HG03432 (cell line): Measurements from ENCODE around the gene MAK.
"Not testable (repeated sequence)": the region's sequence is repeated elsewhere in the genome, so short reads cannot be mapped to it uniquely, and the experiment has no call there.

ENCODE experiments used
- ATAC-seq: cut with Tn5 transposase; IDR thresholded peaks from one replicate; pipeline ENCODE4 v1.9.1; 2021; ENCODE audit warnings: mild to moderate bottlenecking, moderate library complexity; ENCODE audit not compliant: unreplicated experiment

The MAK gene

DNA sequence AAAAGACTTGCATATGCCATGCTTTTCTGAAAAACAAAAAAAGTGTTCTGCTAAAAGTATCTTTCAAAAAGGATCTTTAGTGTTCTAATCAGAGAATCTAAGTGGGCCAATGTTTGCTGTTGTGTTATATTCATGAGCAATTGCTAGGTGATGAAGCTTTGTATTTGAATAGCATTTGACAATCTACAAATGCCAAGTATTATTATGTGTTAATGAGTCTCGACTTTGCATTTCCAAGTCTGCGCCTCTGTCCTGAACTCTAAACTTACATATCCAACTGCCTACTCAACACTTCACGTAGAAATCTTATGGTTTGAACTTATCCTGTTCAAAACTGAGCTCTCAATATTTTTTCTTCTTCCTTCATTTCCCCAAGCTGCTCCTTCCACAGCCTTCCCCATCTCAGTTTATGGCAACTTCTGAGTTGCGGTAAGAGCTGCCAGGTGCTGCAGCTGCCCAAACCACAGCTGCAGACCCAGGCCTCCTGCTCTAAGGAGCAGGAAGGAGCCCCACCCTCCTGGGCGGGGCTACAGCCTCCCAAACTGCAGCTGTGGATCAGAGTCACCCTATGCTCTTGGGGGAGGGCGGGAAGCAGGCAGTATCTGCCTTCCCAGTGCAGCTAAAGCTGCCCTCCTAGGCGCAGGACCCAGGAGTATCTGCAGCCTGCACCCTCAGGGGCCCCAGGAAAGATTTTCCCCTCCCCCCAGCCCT is 16.7 kb upstream of the MAK start:
- no peak for ATAC-seq

DNA sequence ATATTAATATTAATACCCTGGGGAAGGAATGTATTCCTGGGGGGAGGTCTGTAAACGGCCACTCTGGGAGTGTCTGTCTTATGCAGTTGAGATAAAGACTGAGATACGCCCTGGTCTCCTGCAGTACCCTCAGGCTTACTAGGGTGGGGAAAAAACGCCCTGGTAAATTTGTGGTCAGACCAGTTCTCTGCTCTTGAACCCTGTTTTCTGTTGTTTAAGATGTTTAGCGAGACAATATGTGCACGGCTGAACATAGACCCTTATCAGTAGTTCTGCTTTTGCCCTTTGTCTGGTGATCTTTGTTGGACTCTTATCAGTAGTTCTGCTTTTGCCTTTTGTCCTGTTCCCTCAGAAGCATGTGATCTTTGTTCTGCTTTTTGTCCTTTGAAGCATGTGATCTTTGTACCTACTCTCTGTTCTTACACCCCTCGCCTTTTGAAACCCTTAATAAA is 15.5 kb upstream of the MAK start:
- not testable (repeated sequence) for ATAC-seq

DNA sequence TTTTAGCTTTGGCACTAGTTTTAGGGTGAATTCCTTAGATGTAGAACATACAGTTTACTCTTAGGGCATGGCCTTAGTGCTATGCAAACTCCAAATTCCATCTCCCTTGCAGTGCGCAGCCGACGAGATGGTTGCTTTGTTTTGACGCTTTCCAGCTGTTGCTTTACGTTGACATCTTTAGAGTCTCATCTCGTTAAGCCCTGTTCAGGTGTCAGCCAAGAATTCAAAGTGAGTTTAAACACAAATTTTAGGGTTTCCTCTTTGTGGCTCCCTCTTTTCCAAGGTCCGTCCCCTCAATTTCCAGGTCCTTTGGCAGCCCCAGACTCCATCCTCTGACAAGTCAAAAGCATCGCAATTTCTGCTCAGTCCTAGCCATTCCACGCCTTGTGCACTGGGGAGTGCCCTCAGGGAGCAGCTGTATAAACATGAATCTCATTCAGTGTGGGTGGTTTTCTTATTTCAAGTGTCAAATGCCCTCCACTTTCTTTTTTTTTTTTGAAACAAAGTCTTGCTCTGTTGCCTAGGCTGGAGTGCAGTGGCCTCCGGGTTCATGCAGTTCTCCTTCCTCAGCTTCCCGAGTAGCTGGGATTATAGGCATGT is 14.1 kb upstream of the MAK start:
- no peak for ATAC-seq

- no peak for ATAC-seq
These were observed 12.4 kb upstream of the MAK start for GRCh38 chr6:10850728-10851127.

GRCh38 chr6:10849901-10850300 is 11.6 kb upstream of the MAK start:
- no peak for ATAC-seq

GRCh38 chr6:10847684-10848083 is 9.3 kb upstream of the MAK start:
- ATAC-seq: no peak

DNA sequence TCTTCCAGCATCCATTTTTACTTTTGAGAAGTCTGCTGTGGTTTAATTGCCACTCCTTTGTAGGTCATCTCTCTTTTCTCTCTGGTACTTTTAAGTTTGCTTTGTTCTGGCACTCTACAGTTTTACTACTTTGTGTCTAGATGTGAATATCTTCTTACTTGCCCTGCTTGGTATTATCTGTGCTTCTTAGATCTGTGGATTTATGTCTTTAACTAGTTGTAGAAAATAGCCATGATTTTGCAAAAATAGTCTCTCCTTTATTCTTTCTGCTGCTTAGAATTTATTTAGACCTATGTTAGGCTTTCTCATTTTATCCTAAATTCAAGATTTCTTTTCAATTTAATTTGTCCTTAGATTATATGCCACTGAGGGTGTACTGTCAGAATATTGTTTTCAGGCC is 5.2 kb upstream of the MAK start:
- no peak for ATAC-seq

- peak; percentile 66 for ATAC-seq
These were observed 525 bp upstream of the MAK start for GRCh38 chr6:10838794-10839333.

DNA sequence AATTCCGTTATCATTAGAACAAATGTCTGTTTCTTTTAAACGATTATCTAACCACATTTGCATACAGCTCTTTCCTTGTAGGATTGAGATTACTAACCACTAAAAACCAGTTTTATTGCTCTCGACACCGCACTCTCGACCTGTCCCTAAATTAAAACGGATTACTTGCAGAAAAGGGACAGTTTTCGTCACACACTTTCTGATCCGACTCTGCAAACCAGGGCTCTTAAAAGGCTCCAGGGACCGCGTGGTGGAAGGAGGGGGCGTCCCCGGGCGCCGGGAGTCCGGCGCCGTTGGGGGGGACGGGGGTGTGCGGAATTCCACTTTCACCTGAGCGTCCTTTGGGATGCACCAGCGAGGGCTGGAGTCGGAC is 731 bp downstream of the MAK start:
- peak; percentile 2 for ATAC-seq

DNA sequence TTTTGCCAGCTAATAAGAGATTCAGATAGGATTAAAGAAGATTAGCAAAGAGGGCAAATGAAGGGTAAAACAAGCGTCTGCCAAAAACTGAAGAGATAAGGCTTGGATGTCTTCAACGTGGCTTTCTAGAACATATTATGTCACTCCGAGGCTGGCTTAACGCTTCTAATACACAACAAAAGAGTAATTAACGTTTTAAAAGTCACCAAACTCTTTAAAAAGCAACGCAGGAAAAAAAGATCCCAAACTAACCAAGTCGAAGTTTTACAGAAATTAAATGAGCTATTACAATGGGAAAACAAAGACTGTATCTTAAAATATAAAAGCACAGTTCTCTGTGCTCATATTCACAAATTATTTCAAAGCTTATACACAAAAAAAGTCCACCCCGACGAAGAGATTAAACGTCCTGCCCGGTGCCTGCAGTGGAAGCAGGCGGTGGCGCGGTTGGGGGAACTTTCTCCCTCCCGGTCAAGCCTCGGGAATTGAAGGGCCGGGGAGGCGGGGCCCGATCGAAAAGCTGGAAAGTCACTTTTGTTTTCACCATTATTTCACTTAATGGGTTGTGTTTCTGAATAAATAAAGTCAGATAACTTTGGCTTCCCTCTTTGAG is 1.2 kb downstream of the MAK start:
- no peak for ATAC-seq

DNA sequence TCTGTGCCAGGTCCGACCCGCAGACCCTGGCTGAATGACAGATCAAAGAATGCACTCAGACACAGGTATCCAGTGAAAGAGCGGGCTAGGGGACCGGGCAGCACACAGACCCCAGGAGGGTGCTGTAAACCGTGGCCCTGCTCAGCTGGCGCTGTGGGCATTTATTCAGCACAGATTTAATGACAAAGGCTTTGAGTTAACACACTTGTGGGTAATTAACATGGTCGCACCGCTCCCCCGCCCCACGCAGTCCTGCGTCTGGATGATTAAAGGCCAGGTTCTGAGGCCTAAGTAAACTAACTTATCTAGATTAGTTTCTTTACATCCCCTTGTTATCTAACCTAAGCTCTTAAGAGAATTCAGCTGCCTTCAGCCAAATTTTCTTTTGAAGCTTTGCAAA is 3.5 kb downstream of the MAK start:
- ATAC-seq: no peak

DNA sequence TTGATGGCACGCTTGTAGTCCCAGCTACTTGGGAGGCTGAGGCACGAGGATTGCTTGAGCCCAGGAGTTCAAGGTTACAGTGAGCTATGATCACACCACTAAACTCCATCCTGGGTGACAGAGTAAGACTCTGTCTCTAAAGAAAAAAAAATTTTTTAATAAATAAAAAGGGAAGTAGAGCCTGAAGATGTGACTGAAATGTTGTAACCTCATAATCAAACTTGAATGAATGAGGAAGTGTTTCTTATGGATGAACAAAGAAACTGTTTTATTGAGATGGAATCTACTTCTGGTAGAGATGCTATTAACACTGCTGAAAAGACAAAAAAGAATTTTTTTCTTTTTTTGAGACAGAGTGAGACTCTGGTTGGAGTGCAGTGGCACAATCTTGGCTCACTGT is 6.7 kb downstream of the MAK start:
- no peak for ATAC-seq

DNA sequence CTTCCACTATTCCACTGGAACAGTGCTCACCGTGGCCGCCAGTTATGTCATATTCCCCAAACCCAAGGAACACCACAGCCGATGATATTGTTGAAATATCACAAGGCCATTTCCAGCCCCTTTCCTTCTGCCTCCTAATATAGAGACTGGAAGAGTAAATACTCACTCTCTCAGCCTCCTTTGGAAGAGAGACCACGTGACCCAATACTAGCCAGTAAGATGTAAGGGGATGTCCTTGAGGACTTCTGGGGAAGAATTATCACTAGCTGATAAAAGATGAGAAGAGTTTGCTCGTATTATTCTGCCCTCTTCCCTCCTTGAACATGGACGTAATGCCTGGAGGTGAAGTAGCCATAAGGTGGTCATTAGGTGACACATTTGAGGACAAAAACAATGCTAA is 13.5 kb downstream of the MAK start:
- ATAC-seq: no peak

DNA sequence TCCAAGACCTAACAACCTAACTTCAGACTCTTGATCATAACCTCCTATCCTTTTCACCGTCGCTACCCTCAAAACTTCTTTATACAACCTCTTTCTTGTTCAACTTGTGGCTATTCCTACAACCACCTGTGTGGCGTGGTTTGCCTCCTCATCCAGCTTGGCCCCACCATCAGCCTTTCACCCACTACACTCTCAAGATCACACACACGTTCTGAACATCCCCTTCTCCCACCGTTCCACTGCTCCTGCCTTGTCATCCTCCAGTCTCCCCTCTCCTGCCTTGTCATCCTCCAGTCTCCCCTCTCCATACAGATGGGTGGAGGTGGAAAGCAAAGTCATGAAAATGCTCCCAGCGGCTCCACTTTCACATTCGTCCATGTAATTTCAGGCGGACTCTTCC is 14.0 kb downstream of the MAK start:
- no peak for ATAC-seq

- not testable (repeated sequence) for ATAC-seq
These were observed 24.2 kb downstream of the MAK start for GRCh38 chr6:10814176-10814575.

DNA sequence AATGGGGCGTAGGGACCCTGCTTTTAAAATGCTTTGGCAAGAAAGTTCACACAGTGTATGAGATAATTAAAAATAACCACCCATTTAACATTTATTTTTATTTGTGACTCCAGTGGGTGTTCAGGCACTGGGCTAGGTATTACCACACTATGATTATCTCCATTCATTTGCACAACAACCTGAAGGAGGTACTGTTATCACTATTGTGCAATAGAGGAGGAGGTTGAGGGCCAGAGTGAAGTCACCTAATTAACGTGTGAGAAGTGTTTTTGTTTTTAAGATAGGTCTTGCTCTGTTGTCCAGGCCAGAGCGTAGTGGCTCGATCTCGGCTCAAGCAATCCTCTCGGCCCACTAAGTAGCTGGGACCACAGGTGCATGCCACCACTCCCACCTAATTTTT is 29.2 kb downstream of the MAK start:
- no peak for ATAC-seq

- no peak for ATAC-seq
These were observed 30.0 kb downstream of the MAK start for GRCh38 chr6:10808376-10808775.

DNA sequence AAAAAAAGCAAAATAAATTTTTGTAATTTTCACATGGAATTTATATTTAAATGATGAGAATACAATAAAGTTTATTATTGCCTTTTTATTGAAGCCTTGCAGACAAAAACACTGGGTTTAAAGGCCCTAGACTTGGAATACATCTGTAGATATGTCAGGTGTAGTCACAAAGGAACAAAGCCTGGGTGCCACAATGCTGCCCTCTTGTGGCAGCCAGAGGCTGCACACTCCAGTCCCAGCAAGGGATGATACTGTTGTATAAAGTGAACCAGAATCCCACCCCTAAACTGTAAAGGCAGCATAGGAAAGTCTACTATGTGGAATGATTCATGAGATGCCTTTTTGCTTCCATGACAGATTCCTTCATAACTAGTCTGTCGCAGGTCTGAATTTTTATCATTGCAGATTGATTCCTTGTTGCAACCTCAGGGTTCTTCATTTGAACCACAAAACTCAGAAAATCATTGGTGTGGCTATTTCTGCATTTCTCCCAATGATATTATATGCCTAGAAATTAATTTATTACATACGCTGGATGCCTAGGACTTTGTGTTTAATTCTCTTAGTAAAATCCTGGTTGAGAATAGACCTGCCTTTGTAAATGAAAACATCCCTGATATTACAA is 37.0 kb downstream of the MAK start:
- peak; percentile 92 for ATAC-seq

GRCh38 chr6:10800810-10801209 is 37.5 kb downstream of the MAK start:
- ATAC-seq: no peak

GRCh38 chr6:10794239-10794638 is 44.1 kb downstream of the MAK start:
- ATAC-seq: no peak

GRCh38 chr6:10793695-10794094 is 44.6 kb downstream of the MAK start:
- ATAC-seq: no peak

- no peak for ATAC-seq
These were observed 45.3 kb downstream of the MAK start for GRCh38 chr6:10793035-10793434.
